ENCODE data around the gene LRMDA. TPM values are rescaled to one million over a fixed set of nuclear protein-coding genes. Genes with fewer than 3 reads are reported as not detected.

The LRMDA gene
- total and polyA plus RNA-seq, 2 of the 4 experiments (the other 2 are of a cell fraction), result 0.07 TPM; not detected in 1

DNA sequence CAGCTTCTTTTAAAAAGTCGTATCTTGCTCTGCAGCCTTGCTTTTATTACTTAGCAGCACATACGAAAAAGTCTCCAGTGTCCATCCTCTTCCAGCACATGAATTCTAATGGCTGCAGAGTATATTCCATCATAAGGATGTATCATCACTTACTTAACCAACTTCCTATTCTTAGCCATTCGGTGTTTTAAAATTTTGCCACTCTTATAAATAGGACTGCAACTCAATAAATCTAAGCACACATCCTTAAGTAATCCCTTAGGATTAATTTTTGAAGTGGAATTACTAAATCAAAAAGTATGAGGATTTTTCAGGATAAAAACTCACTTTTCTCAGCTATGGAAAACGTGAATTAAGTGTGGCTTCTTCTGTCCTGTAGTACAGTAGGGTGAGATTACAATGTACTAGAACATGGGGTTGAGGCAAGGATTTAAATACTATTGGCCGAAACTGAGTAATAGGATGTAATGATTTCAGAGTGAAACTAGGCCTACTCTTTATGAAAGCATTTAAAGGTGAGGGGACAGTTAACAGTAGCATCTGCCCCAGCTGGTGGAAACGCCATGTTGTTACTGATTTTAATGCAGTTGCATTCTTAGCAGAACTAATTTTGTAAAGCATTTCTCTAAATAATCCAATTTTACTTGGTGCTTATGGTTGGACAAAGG is 1035.5 kb downstream of the LRMDA start:
- Histone ChIP-seq H4K20me1 (ENCODE audit: insufficient read depth, low read length) (no peaks in the 10 kb centered on the region), H3K4ac (ENCODE audit: low read depth, low read length) (no peak overlapping the region), H2BK15ac (ENCODE audit: low read depth, low read length) (no peak overlapping the region), H3K23ac (ENCODE audit: low read depth, low read length) (no peak overlapping the region), H3K9ac (ENCODE audit: low read depth, low read length) (no peak overlapping the region), H2AK9ac (replicated peaks; ENCODE audit: low read depth, low read length, poor library complexity) (no peak overlapping the region), H3K9me1 (ENCODE audit: insufficient read depth, low read length) (no peaks in the 10 kb centered on the region), H3K56ac (ENCODE audit: extremely low read depth, insufficient read depth, low read length) (no peak overlapping the region), H3K27ac (ENCODE audit: insufficient read depth, low read length) (no peak overlapping the region), H4K5ac (ENCODE audit: low read depth, low read length) (no peak overlapping the region), H3K79me1 (ENCODE audit: low read depth in 1 of 2, low read length in 2 of 2) (no peaks in the 10 kb centered on the region), H3K36me3 (ENCODE audit: control insufficient read depth, insufficient read depth, low read length) (no peaks in the 10 kb centered on the region), H3K4me3 (ENCODE audit: insufficient read depth, low read depth, low read length) (no peak overlapping the region), H2BK5ac (ENCODE audit: low read depth, low read length, poor library complexity, severe bottlenecking) (no peak overlapping the region), H2BK20ac (ENCODE audit: low read depth, low read length) (no peak overlapping the region), H4K91ac (ENCODE audit: insufficient read depth, low read depth, low read length) (no peak overlapping the region), H4K8ac (ENCODE audit: low read depth in 2 of 2, low read length in 2 of 2) (no peak overlapping the region), H3K4me2 (ENCODE audit: low read depth, low read length) (no peak overlapping the region), H2AK5ac (ENCODE audit: low read depth, low read length) (no peak overlapping the region), H3K9me3 (ENCODE audit: control insufficient read depth, insufficient read depth, low read length) (no peaks in the 10 kb centered on the region), H3K27me3 (ENCODE audit: control insufficient read depth, insufficient read depth, low read length) (peaks cover 8% of the 10 kb centered on the region), H3K4me1 (ENCODE audit: control insufficient read depth, insufficient read depth, low read length) (no peaks in the 10 kb centered on the region), H3K18ac (ENCODE audit: low read depth, low read length) (no peak overlapping the region), H2AFZ (replicated peaks; ENCODE audit: low read length, poor library complexity) (no peak overlapping the region), H2BK120ac (ENCODE audit: low read depth, low read length) (no peak overlapping the region), H3K14ac (replicated peaks; ENCODE audit: low read depth, low read length) (no peak overlapping the region)
- TF ChIP-seq RFX5 (IDR thresholded peaks at IDR 0.05; ENCODE audit: low read depth, low read length) (no peak), RCOR1 (IDR thresholded peaks at IDR 0.05; ENCODE audit: insufficient replicate concordance, low read length) (no peak)
- ChIA-PET POLR2A (ENCODE audit: unreplicated experiment) (interaction anchor here (0.8 kb wide), 1 partner anchor 1693 kb away, joined by 3 read pairs; no protein-coding TSS in a partner anchor), CTCF (interaction anchor here (1.1 kb wide), 1 partner anchor 9 kb away, joined by 3 read pairs; no protein-coding TSS in a partner anchor)
- dilution Hi-C loops (cut with HindIII; ENCODE audit: low sequenced_read_pairs, unreplicated experiment), result no loop called here
- DNase-seq, result no peak
- no TSS peak for BruUV-seq (replicated peaks)
- intact Hi-C loops (cut with micrococcal nuclease), result no loop called here
- in situ Hi-C loops (cut with MboI; ENCODE audit: low sequenced_read_pairs), result no loop called here
- no peak for ATAC-seq (ENCODE audit: low read depth)
- 90% methylated on average over 2 of the region's 6 CpGs; no CpG with 5 or more reads in 1 of the 2 experiments for WGBS, 2 experiments (ENCODE audit: extremely low coverage in 2 of 2, insufficient read length in 1 of 2)

Data from IMR-90 (cell line).